ENCODE measurements around the gene PER2. TPM values are rescaled to one million over a fixed set of nuclear protein-coding genes. Genes with fewer than 3 reads are reported as not detected.

The PER2 gene
- total RNA-seq, 1 donor from 2014 or later: 14.0 TPM

DNA sequence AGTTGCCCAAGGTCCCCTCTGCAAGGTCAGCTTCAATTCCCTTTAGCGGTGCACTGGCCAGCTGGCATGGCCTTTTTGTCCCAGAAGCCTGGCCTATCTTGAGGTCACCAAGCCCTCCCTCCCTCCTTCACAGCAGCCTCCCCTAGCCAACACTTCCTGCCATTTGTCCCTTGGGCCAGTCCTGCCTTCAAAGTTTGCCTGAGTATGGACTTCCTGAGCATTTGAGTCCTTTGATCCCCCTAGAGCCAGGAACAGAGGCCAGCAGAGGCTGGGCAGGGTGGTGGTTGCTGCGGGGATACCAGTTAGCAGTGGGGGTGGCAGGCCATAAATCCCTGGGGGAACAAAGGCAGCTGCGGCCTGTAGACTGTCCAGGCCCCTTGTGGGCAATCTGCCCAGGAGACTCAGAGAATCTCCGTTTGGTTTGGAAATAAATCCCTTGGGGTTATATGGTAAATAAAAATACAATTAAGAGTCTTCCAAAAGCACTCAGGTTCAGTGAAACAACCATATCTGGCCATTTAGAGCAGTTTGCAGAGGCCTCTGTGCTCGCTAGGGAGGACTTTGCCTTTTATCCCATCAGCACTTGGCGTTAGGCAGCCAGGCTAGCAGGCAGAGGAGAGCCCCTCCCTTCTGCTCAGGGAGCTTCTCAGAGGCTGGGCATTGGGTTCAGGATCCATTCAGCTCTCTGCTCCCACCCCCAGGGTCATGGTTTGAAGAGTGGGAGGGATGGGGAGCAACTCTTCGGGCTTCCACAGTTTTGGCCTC is 45.5 kb downstream of the PER2 start:
- H3K27me3 Mint-ChIP-seq: peaks cover 13% of the 10 kb centered on the region
- H3K4me3 Mint-ChIP-seq: peak overlapping the region; percentile 36
- no peak for DNase-seq (ENCODE audit: extremely low spot score, unreplicated experiment)
- H3K9me3 Mint-ChIP-seq: no peaks in the 10 kb centered on the region
- TF ChIP-seq, protein P1, sequence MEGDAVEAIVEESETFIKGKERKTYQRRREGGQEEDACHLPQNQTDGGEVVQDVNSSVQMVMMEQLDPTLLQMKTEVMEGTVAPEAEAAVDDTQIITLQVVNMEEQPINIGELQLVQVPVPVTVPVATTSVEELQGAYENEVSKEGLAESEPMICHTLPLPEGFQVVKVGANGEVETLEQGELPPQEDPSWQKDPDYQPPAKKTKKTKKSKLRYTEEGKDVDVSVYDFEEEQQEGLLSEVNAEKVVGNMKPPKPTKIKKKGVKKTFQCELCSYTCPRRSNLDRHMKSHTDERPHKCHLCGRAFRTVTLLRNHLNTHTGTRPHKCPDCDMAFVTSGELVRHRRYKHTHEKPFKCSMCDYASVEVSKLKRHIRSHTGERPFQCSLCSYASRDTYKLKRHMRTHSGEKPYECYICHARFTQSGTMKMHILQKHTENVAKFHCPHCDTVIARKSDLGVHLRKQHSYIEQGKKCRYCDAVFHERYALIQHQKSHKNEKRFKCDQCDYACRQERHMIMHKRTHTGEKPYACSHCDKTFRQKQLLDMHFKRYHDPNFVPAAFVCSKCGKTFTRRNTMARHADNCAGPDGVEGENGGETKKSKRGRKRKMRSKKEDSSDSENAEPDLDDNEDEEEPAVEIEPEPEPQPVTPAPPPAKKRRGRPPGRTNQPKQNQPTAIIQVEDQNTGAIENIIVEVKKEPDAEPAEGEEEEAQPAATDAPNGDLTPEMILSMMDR (conservative IDR thresholded peaks at IDR 0.05): no peak
- H3K4me1 Mint-ChIP-seq (ENCODE audit: unreplicated experiment): peaks cover 7% of the 10 kb centered on the region
- no peak overlapping the region for H3K27ac Mint-ChIP-seq
- peaks cover 9% of the 10 kb centered on the region for H3K36me3 Mint-ChIP-seq

DNA sequence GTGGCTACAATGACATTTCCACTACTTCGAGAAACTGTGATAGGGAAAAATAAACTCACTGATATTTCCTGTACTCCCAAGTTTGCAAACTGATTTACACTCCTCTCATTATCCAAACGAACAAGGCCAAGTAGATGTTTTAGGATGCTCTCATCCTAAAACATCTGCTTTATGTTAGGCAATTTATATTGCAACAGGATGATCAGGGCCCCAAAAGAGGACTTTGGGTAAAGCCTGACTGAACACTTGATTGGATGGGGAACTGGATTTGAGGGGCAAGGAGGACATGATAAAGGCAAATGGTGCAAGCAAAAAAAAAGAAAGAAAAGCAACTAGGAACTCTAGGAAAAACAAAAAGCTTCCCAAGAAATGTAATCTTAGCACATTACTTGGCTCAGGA is 46.4 kb downstream of the PER2 start:
- TF ChIP-seq, protein P1 (conservative IDR thresholded peaks at IDR 0.05): no peak
- peaks cover 7% of the 10 kb centered on the region for H3K4me1 Mint-ChIP-seq (ENCODE audit: unreplicated experiment)
- peaks cover 9% of the 10 kb centered on the region for H3K36me3 Mint-ChIP-seq
- H3K27me3 Mint-ChIP-seq: peaks cover 20% of the 10 kb centered on the region
- DNase-seq (ENCODE audit: extremely low spot score, unreplicated experiment): no peak
- H3K4me3 Mint-ChIP-seq: peak overlapping the region; percentile 33
- no peaks in the 10 kb centered on the region for H3K9me3 Mint-ChIP-seq
- H3K27ac Mint-ChIP-seq: peak overlapping the region; percentile 16

DNA sequence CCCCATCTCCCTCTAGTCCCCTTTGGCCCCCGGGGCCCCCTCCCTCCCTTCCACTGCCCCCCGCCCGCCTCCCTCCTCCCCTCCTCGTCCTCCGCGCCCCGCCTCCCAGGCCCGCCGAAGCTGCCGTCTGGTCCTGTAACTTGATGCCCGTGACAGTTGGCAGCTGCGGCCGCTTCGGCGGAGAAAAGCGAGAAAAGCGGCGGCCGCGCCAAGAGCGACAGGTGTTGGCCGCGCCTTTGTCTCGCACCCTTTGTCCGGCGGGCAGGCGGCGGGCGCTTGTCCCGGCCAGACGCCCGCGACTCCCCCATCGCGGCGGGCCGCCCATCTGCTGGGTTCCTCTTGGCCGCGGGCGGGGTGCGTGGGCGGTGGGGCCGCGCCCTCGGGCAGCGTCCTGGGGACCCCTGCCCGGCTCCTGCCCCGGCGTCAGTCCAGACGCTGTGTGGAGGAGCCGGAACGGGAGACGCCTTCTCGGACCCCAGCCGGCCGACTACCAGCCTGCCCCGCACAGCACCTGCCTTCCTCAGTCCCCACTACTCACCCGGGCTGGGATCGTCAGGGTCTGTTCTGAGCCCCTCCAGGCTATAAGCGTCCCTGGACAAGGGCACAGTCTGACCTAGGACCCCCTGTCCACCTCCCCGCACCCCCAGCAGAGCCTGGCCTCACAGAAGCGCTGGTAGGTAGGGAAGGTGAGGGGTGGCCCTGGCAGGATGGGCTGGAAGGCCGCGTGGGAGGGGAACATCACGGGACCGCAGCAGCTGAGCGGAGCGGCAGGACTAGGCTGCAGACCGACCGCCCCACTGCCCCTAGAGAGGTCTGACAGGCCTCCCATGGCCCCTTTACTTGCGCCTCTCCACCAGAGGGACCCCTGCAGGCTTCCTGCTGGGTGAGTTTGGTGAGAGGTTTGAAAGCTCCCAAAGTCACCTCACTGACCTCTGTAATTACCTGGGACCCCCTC is 47.4 kb downstream of the PER2 start:
- Mint-ChIP-seq H3K36me3 (peaks cover 9% of the 10 kb centered on the region), H3K4me3 (peak overlapping the region; percentile 45), H3K9me3 (no peaks in the 10 kb centered on the region), H3K27me3 (peaks cover 26% of the 10 kb centered on the region), H3K4me1 (ENCODE audit: unreplicated experiment) (peaks cover 7% of the 10 kb centered on the region), H3K27ac (no peak overlapping the region)
- TF ChIP-seq, protein P1 (conservative IDR thresholded peaks at IDR 0.05): no peak
- no peak for DNase-seq (ENCODE audit: extremely low spot score, unreplicated experiment)

DNA sequence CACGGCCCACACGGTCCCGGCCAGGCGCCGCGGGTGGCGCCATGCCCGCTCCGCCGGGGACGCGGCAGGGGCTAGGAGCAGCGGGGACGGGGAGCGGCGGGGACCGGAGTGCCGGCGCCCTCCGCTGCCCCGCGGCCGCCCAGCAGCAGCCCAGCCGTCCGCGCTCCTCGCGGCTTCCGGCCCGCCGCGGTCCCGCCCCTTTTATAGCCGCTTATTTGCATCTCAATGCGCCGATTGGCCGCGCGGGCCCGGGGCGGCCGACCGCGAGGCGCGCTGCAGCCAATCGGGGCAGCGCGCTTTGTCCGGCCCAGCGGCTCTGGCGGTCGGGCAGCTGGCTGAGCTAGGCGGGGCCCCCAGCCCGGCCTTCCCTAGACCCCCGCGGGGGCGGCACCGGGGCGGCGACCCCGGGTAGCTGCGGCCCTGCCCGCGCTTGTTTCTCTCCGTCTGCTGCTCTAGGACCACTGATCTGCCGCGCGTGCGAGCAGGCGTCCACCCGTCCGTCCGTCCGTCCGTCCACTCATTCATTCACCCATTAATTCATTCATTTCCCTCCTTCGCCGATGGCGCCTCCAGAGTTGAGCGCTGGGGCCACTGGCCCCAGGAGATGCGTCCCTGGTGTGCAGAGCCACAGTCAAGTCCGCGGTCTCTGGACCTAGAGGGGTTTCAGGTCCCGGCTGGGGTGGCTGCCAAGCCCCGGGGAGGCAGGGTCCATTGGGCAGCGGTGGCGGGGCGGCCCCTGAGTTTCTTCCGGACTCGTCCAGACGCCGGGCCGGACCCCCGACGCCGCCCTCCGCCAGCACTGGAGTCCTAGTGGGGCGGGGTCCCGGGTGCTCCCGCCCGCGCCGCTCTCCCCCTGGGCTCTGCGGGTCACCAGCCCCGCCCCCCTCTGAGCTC is 48.3 kb downstream of the PER2 start, which contains the start of gene HES6:
Gene HES6, minus strand, starts transcription at position 176 of the 894 bp plus-strand sequence. Its CDS starts 133 bp downstream, at position 43.
- Mint-ChIP-seq H3K4me1 (ENCODE audit: unreplicated experiment) (peaks cover 7% of the 10 kb centered on the region), H3K27me3 (peaks cover 35% of the 10 kb centered on the region), H3K4me3 (peak within 1 kb of the TSS; percentile 92), H3K9me3 (no peaks in the 10 kb centered on the region), H3K36me3 (peaks cover 5% of the 10 kb centered on the region), H3K27ac (peak within 1 kb of the TSS; percentile 78)
- DNase-seq (ENCODE audit: extremely low spot score, unreplicated experiment): peak; percentile 90
- TF ChIP-seq, protein P1 (conservative IDR thresholded peaks at IDR 0.05): peak; percentile 8

DNA sequence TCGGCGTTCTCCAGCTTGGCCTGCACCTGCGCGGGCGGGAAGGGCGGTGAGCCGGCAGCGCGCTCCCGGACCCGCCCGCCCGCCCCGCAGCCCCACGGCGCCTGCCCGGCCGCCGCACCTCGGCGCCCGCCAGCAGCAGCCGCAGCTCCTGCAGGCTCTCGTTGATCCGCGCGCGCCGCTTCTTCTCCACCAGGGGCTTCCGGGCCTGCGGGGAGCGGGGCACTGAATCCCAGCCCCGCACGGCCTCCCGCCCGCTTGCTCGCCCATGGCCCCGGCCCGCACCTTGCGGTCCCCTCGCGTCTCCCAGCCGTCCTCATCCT is 48.9 kb downstream of the PER2 start:
- Mint-ChIP-seq H3K9me3 (no peaks in the 10 kb centered on the region), H3K27ac (no peak overlapping the region), H3K27me3 (peaks cover 37% of the 10 kb centered on the region), H3K4me3 (no peak overlapping the region), H3K36me3 (peaks cover 4% of the 10 kb centered on the region), H3K4me1 (ENCODE audit: unreplicated experiment) (peaks cover 7% of the 10 kb centered on the region)
- TF ChIP-seq, protein P1 (conservative IDR thresholded peaks at IDR 0.05): peak; percentile 43
- DNase-seq (ENCODE audit: extremely low spot score, unreplicated experiment): no peak
